ENCODE results near the gene PIAS4.

PIAS4 gene

GRCh38 chr19:4043401-4043800, 35.9 kb downstream of the PIAS4 start:
- no peak for DNase-seq

GRCh38 chr19:4043966-4044715, 36.6 kb downstream of the PIAS4 start:
- DNase-seq, result no peak

- DNase-seq, result no peak
Observed at GRCh38 chr19:4044990-4045465, 37.5 kb downstream of the PIAS4 start.

- DNase-seq, result no peak
Observed at GRCh38 chr19:4045597-4046361, 38.2 kb downstream of the PIAS4 start.

- DNase-seq, result no peak
Observed at GRCh38 chr19:4046362-4046691, 38.8 kb downstream of the PIAS4 start.

GRCh38 chr19:4046946-4047683, 39.6 kb downstream of the PIAS4 start:
- no peak for DNase-seq

GRCh38 chr19:4049432-4049831, 41.9 kb downstream of the PIAS4 start:
- no peak for DNase-seq

GRCh38 chr19:4051175-4052101, 43.9 kb downstream of the PIAS4 start:
- no peak for DNase-seq

GRCh38 chr19:4052114-4052992, 44.8 kb downstream of the PIAS4 start:
- no peak for DNase-seq

GRCh38 chr19:4052993-4053422, 45.5 kb downstream of the PIAS4 start:
- DNase-seq, result no peak

- DNase-seq, result no peak
Observed at GRCh38 chr19:4053423-4054324, 46.1 kb downstream of the PIAS4 start.

- no peak for DNase-seq
Observed at GRCh38 chr19:4054441-4055208, 47.1 kb downstream of the PIAS4 start.

- DNase-seq, result no peak
Observed at GRCh38 chr19:4055209-4055552, 47.6 kb downstream of the PIAS4 start.

GRCh38 chr19:4057931-4058692, 50.6 kb downstream of the PIAS4 start:
- DNase-seq, result no peak

- DNase-seq, result no peak
Observed at GRCh38 chr19:4058693-4059452, 51.3 kb downstream of the PIAS4 start.

- no peak for DNase-seq
Observed at GRCh38 chr19:4059453-4059871, 51.9 kb downstream of the PIAS4 start.

- DNase-seq, result no peak
Observed at GRCh38 chr19:4059891-4060620, 52.5 kb downstream of the PIAS4 start.

All from NCI-H1694 treated with DMSO at 0.1 percent for 48 hours (cell line).